Panc1 (cell line): ENCODE measurements around the gene OLFML1. TPM values are rescaled to one million over a fixed set of nuclear protein-coding genes. Genes with fewer than 3 reads are reported as not detected.

Experiments used
- ATAC-seq: fragments of 200-7000 bp; cut with Tn5 transposase; 2 replicates; pipeline ENCODE4 v1.9.1; 2020; ENCODE audit warnings: mild to moderate bottlenecking, moderate library complexity
- BruUV-seq: library from RNA; stranded (reverse); fragments of 400-500 nt; replicated peaks from 2 replicates; lab custom pipeline; 2021; lab: Mats Ljungman, UMichigan
- CTCF ChIA-PET: fragments of 300-600 bp; sonication (Branson Sonifier 250); formaldehyde crosslinking; loops from one replicate; lab custom pipeline; 2022; ENCODE audit warnings: antibody characterized with exemption; lab: Charles Lee
- POLR2A ChIA-PET: fragments of 300-600 bp; sonication (Branson Sonifier 250); formaldehyde crosslinking; loops from one replicate; lab custom pipeline; 2022; ENCODE audit warnings: antibody characterized with exemption; lab: Charles Lee
- DNase-seq: peaks from one replicate; pipeline ENCODE4 v3.0.0-alpha.2; 2010; ENCODE audit warnings: low read depth, low spot score
- H3K27ac ChIP-seq: 2 replicates; pipeline ENCODE4 v1.5.1; 2011; ENCODE audit warnings: mild to moderate bottlenecking, low read length, inconsistent platforms
- H3K27me3 ChIP-seq: fragments of 200-500 bp; sonication (Bioruptor generic); 2 replicates; pipeline ENCODE4 v1.6.0; 2014; ENCODE audit warnings: low read length, inconsistent platforms; ENCODE audit not compliant: control insufficient read depth, insufficient read depth
- H3K36me3 ChIP-seq: fragments of 200-500 bp; sonication (Bioruptor generic); 2 replicates; pipeline ENCODE4 v1.5.1; 2014; ENCODE audit warnings: inconsistent platforms, mild to moderate bottlenecking, low read length, moderate library complexity; ENCODE audit not compliant: control insufficient read depth, insufficient read depth
- H3K4me1 ChIP-seq: 2 replicates; pipeline ENCODE4 v1.5.1; 2011; ENCODE audit warnings: inconsistent platforms, mild to moderate bottlenecking, low read length, moderate library complexity; ENCODE audit not compliant: control insufficient read depth, insufficient read depth
- H3K4me3 ChIP-seq, 2 experiments: 2 replicates each; pipeline ENCODE4 v1.5.1; 2011 to 2012; ENCODE audit warnings: low read depth in 2 of 2, low read length in 2 of 2, mild to moderate bottlenecking in 2 of 2, inconsistent platforms in 1 of 2, moderate library complexity in 1 of 2
- H3K9me3 ChIP-seq: fragments of 200-500 bp; sonication (Bioruptor generic); 2 replicates; pipeline ENCODE4 v1.5.1; 2014; ENCODE audit warnings: low read depth, mild to moderate bottlenecking, inconsistent platforms, low read length, moderate library complexity; ENCODE audit not compliant: control insufficient read depth, insufficient read depth
- CTCF ChIP-seq: fragments of 450-650 bp; IDR thresholded peaks from 2 replicates; pipeline ENCODE4 v1.5.1; 2017; ENCODE audit warnings: mild to moderate bottlenecking
- POLR2AphosphoS5 ChIP-seq: IDR thresholded peaks from 2 replicates; pipeline ENCODE4 v1.6.1; 2012; ENCODE audit warnings: mild to moderate bottlenecking, low read depth, low read length, moderate library complexity
- REST ChIP-seq, 2 experiments: IDR thresholded peaks; 2 replicates each; pipeline ENCODE4 v1.6.1; 2011 to 2012; ENCODE audit warnings: low read depth in 2 of 2, control low read depth in 1 of 2, low read length in 1 of 2, mild to moderate bottlenecking in 1 of 2, moderate library complexity in 1 of 2; ENCODE audit not compliant: insufficient read depth in 1 of 2
- SIN3A ChIP-seq: IDR thresholded peaks from 2 replicates; pipeline ENCODE4 v1.6.1; 2012; ENCODE audit warnings: low read depth, mild to moderate bottlenecking, low read length, moderate library complexity, borderline replicate concordance; ENCODE audit not compliant: insufficient read depth
- TCF7L2 ChIP-seq: IDR thresholded peaks from 2 replicates; pipeline ENCODE4 v1.6.1; 2011; ENCODE audit warnings: mild to moderate bottlenecking, low read depth, low read length, inconsistent platforms
- in situ Hi-C: cut with HindIII; loops from 2 replicates; pipeline ENCODE4 v1.10.0; 2016; ENCODE audit warnings: low sequenced_read_pairs, low pct_unique_long_range_greater_than_20kb
- intact Hi-C: fragments of 100-400 bp; cut with micrococcal nuclease; formaldehyde crosslinking; loops from one replicate; pipeline ENCODE4 v1.10.0; 2022; ENCODE audit not compliant: unreplicated experiment
- total RNA-seq: library from RNA; stranded (reverse); gene quantifications from one replicate; pipeline ENCODE4 v1.2.1, GENCODE V29; 2021; ENCODE audit not compliant: unreplicated experiment

OLFML1 gene
- total RNA-seq, 1 experiment from 2014 or later: not detected

- no peak for TF ChIP-seq REST (IDR thresholded peaks at IDR 0.05; ENCODE audit: insufficient read depth in 1 of 2, low read depth in 2 of 2, low read length in 1 of 2)
- no peak for TF ChIP-seq TCF7L2
- no peak for TF ChIP-seq CTCF
- no peak for TF ChIP-seq POLR2AphosphoS5
- no peak for TF ChIP-seq SIN3A
- intact Hi-C loops: no loop called here
- Histone ChIP-seq H3K4me3 (no peak overlapping the region), H3K4me1 (no peaks in the 10 kb centered on the region), H3K9me3 (no peaks in the 10 kb centered on the region), H3K36me3 (no peaks in the 10 kb centered on the region), H3K27me3 (peaks cover 14% of the 10 kb centered on the region; the same call in 1 of the 2 replicates), H3K27ac (no peak overlapping the region)
- in situ Hi-C loops: no loop called here
- DNase-seq (no peak), ATAC-seq (no peak)
- CTCF ChIA-PET: no interaction called here
- POLR2A ChIA-PET: no interaction called here
- BruUV-seq: no TSS peak
Measured at GRCh38 chr11:7492253-7492652, 6.9 kb downstream of the OLFML1 start.

GRCh38 chr11:7493670-7494069, 8.4 kb downstream of the OLFML1 start:
- Histone ChIP-seq H3K9me3 (no peaks in the 10 kb centered on the region), H3K4me3 (no peak overlapping the region), H3K4me1 (no peaks in the 10 kb centered on the region), H3K36me3 (no peaks in the 10 kb centered on the region), H3K27ac (no peak overlapping the region), H3K27me3 (peaks cover 10% of the 10 kb centered on the region; the same call in 1 of the 2 replicates)
- TF ChIP-seq SIN3A (no peak), CTCF (no peak), TCF7L2 (no peak), POLR2AphosphoS5 (no peak), REST (IDR thresholded peaks at IDR 0.05; ENCODE audit: insufficient read depth in 1 of 2, low read depth in 2 of 2, low read length in 1 of 2) (no peak)
- CTCF ChIA-PET: no interaction called here
- DNase-seq (no peak), ATAC-seq (no peak)
- POLR2A ChIA-PET: no interaction called here
- in situ Hi-C loops: no loop called here
- no TSS peak for BruUV-seq
- intact Hi-C loops: no loop called here
